ENCODE results near the gene NTHL1.
"Not testable (repeated sequence)": the region's sequence is repeated elsewhere in the genome, so short reads cannot be mapped to it uniquely, and the experiment has no call there.

NTHL1 gene

DNA sequence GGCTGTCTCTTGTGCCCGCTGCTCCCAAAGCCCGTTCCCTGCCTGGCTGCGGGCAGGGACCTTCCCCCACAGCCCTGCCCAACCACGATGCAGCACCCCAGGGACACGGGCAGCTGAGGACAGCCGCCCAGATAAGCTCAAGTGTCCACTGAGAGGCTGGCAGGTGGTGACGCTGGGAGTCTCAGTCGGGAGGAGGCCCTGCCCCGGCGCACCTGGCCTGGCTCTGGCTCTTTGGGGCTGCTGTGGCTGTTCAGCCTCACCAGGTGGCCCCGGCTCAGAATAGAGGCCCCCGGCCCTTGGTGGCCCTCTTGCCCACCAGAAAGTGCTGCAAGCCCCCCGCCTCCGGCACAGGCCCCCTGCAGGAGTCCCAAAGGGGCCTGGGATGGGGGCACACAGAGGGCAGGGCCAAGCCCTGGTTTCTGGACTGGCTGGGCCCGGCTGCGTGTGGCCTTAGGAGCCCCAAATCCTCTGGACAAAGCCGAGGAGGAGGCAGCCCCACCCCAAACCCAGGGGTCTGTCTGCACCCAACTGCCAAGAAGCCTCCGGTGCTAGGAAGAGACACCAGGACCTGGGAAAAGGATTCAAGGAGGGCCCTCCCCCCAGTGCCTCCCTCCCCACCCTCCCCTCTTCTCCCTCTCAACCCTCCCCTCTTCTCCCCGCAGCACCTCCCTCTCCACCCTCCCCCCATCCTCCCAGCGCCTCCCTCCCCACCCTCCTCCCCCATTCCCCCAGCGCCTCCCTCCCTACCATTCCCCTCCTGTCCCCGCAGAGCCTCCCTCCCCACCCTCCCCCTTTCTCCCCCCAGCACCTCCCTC lies 5.3 kb downstream of the NTHL1 start:
- DNase-seq (ENCODE audit: low read depth, low spot score), result no peak

GRCh38 chr16:2040787-2041522 lies 6.7 kb downstream of the NTHL1 start:
- no peak for DNase-seq (ENCODE audit: low read depth, low spot score)

DNA sequence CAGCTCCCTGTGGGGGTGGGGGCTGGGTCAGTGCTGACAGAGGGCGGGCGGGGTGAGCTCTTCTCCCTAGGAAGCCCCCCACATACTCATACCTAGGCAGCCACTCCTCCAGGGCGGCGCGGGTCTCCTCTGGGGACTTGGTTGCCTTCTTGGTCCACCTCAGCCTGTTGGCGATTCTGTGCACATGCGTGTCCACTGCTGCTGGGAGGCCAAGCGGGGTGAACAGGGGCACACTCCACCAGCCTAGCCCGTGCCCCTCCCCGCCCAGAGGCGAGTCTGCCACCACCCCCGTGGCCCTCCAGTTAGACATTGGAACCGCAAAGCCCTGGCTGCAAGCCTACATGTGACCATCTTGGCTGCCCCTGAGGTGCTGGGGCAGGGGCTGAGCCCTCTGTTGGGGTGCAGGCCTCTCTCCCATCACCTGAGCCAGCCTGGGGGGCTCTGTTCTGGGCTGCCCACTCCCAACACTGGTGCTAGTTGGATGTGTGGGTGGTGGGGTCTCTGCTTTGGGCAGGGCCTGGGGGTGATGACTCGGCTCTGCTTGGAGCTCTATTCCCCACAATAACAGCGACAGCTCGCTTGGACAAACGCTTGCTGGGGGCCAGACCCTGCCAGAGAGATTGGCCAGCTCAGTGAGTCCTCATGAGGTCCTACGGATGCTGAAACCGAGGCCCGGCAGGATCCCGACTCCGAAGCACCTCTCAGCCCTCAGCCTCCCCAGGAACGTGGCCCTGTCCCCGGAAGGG lies 7.4 kb downstream of the NTHL1 start:
- no peak for DNase-seq (ENCODE audit: low read depth, low spot score)

DNA sequence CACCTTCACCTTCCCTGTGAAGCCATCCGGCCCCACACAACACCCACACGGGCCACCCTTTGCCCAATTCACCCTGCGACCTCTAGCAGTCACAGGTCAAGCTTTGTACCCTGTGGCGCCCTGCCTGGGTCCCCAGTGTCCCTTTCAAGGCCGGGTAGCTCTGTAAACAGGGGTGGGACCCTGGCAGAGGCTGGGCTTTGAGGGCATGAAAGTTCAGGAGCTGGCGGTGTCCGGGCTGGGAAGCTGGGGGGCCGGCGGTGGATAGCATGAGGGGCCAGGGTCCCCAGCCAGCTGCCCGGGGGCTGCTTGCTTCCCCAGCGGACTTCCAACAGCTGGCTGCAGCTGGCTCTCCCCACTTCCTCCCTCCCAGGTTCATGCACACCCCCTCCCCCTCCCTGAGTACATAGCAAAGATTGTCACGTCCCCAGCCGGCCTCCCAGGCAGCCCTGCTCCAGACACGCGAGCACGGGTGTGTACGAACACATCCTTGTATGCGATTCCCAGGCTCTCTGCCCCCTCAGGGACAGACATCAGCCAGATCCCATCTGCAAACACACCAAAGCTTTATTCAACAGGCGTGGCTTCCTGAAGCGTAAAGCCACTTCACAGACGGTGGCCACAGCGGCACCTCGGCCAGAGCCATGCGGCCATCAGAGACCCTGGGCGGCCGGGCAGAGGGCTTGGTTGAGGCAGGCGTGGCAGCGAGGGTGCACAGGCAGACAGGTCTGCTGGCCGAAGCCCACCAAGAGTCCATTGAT lies 8.2 kb downstream of the NTHL1 start:
- DNase-seq (ENCODE audit: low read depth, low spot score), result no peak

DNA sequence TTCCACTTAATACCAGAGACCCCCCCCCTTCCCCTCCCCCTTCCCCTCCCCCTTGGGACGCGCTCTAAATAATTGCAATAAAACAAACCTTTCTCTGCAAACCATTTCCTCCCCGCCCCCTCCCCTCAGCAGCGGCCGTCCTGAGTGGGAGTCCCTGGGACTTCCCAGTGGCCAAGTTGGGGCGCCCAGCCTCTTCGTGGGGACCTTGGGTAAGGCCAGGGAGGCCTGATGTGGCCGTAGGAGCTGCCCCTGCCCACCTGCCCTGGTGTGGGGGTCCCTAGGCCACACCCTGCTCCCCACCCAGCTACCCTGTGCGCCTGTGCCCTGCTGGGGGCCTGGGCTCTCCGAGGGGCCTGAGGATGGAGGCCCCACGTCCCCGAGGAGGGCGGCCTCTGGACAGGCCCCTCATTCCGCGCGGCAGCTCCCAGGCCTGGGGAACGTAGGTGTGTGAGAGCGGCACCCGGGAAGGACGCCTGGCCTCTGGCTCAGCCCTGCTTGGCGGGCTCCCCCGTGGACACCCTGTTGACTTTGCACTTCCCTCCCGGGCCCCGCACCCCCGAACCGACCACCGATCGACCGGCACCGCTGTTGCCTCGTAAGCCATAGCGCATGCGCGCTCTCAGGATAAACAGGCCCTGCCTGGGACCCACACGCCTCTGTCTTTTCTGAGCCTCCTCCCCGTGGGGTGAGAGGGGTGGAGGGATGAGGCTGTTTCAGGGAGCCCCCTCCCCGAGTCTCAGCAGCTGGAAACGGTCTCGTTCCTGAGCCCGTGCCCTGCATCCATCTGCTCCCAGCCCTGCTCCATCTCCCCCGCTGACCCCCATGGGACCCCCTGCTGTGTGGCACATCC lies 9.0 kb downstream of the NTHL1 start:
- no peak for DNase-seq (ENCODE audit: low read depth, low spot score)

DNA sequence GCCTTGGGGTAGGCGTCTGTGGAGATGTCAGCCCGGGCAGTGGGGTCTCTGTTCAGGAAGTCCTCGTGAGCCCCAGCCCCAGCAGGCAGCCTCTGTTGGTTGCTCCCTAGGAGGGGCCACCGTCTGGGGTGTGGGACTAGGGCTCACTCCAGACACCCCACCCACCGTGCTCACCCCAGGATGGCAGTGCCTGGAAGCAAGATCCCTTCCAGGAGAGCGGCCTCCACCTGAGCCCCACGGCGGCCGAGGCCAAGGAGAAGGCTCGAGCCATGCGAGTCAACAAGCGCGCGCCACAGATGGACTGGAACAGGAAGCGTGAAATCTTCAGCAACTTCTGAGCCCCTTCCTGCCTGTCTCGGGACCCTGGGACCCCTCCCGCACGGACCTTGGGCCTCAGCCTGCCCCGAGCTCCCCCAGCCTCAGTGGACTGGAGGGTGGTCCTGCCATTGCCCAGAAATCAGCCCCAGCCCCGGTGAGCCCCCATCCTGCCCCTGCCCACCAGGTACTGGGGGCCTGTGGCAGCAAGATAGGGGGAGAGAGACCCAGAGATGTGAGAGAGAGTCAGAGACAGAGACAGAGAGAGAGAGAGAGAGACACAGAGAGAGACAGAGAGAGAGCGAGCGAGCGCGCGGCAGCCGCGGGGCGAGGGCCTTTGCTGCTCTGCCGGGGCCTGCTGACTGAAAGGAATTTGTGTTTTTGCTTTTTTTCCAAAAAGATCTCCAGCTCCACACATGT lies 9.8 kb downstream of the NTHL1 start:
- DNase-seq (ENCODE audit: low read depth, low spot score), result no peak

DNA sequence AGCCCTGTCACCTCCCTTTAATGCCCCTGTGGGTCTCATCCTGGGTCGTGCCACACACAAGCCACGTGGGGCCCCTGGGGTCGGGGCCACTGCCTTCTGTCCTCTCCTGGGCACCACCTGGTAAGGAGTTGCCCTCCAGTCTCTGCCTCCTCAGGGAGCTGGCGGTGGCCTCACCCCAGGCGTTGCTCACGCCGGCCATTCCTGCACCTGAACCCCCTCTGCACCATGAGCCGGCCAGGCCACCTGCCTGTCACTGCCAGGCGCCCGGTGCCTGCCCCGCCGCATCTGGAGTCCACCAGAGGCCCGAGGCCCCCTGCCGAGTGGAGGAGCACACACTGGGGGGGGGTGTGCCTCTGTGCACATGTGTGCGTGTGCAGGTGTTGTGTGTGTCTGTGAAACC lies 10.5 kb downstream of the NTHL1 start:
- no peak for DNase-seq (ENCODE audit: low read depth, low spot score)

DNA sequence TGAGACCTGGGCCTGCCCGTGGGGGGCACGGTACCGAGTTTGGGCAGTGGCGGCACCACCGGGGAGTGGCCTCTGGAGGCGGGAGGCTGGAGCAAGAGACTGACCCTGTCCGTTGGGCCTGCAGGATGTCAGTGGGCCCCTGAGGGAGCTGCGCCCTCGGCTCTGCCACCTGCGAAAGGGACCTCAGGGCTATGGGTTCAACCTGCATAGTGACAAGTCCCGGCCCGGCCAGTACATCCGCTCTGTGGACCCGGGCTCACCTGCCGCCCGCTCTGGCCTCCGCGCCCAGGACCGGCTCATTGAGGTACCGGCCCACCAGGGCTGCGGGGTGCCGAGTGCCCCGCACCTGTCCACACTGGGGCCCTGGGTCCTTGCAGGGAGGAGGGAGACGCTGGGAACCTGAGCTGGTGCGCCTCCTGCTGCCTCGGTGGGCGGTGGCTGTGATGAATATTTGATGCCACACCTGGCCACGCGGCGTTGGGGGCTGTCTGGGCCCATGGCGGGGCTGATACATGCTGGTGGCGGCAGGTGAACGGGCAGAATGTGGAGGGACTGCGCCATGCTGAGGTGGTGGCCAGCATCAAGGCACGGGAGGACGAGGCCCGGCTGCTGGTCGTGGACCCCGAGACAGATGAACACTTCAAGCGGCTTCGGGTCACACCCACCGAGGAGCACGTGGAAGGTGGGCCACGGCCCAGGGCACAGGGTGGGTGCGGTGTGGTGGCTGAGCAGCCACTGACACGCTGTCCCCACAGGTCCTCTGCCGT lies 11.3 kb downstream of the NTHL1 start:
- DNase-seq (ENCODE audit: low read depth, low spot score), result no peak

GRCh38 chr16:2035431-2036199 lies 12.0 kb downstream of the NTHL1 start:
- DNase-seq (ENCODE audit: low read depth, low spot score), result no peak

GRCh38 chr16:2034696-2035430 lies 12.8 kb downstream of the NTHL1 start:
- no peak for DNase-seq (ENCODE audit: low read depth, low spot score)

- not testable (repeated sequence) for DNase-seq (ENCODE audit: low read depth, low spot score)
Observed at GRCh38 chr16:2033909-2034695, 13.5 kb downstream of the NTHL1 start.

GRCh38 chr16:2033057-2033908 lies 14.4 kb downstream of the NTHL1 start:
- no peak for DNase-seq (ENCODE audit: low read depth, low spot score)

DNA sequence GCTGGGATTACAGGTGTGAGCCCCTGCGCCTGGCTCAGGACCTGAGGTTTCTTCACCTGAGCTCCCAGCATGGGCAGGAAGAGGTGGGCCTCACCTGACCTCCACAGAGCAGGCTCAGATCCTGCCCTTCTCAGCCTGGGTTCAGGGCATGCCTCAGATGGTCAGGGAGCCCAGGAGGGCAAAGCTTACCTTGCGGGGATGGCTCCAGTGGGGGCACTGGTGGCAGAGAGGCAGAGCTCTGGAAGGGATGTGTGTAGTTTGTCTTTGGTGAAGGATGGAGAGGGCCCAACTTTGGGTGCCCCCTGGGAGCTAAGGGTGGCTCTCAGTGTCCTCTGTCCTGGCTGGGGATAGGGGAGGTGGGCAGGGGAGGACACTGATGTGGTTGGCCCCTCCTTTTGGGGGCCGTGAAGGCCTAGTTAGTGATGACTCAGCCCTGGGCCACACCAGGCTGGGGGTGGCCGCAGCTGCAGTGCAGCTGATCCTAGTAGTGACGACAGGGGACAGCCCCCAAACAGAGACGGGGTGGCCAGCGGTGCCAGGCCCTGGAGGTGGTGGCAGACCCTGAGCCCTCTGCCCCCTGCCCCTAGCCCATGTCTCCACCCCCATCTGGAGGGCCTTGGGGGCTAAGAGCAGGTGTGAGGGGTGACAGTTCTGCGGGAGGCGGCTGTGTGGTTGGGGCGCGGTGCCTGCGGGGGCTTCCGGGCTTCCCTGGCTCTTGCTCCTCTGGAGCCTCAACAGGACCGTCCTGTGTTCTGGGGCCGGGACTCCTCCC lies 15.2 kb downstream of the NTHL1 start:
- no peak for DNase-seq (ENCODE audit: low read depth, low spot score)

DNA sequence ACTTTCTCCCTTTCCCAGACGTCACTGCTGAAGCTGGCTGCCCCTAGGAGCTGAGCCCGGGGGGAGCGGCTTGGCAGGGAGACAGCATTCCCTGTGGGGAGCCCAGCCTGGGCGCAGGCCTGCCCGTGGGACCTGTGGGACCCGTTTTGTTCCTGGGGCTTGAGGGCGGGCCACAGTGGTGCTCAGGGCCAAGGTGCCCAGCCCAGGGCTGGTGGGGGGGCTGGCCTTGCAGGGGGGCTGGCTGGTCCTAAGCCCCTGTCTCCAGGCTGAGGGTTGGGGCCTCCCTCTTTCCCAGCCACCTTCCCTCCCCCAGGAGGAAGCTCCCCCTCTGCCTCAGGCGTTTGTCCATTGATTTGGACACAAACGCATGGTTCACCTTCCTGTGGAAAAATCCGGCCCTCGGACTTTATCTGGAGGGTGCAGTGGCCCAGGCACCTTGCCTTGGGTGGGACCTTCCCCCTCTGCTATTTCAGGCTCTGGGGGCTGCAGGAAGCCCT lies 16.5 kb downstream of the NTHL1 start:
- DNase-seq (ENCODE audit: low read depth, low spot score), result no peak

- DNase-seq (ENCODE audit: low read depth, low spot score), result no peak
Observed at GRCh38 chr16:2030036-2030435, 17.6 kb downstream of the NTHL1 start.
